ENCODE measurements around the gene FSTL5. TPM values are rescaled to one million over a fixed set of nuclear protein-coding genes. Genes with fewer than 3 reads are reported as not detected.

FSTL5 gene
- total RNA-seq, 4 donors from 2014 or later, result 0.33 to 0.52 (median 0.40) TPM

GRCh38 chr4:161595230-161595771, 568.5 kb downstream of the FSTL5 start:
- TF ChIP-seq POLR2A (IDR thresholded peaks at IDR 0.05; ENCODE audit: low read depth) (no peak), EP300 (IDR thresholded peaks at IDR 0.05) (no peak), POLR2AphosphoS5 (IDR thresholded peaks at IDR 0.05) (no peak), CTCF (IDR thresholded peaks at IDR 0.05) (no peak)
- intact Hi-C loops (cut with DNase I), result no loop called here
- Histone ChIP-seq H3K4me1 (no peaks in the 10 kb centered on the region), H3K9me3 (no peaks in the 10 kb centered on the region), H3K36me3 (no peaks in the 10 kb centered on the region), H3K27ac (replicated peaks in 1 of 4) (no peak overlapping the region), H3K4me3 (no peak overlapping the region), H3K27me3 (no peaks in the 10 kb centered on the region)
- 84% methylated on average over 2 of the region's 2 CpGs for WGBS
- DNase-seq (ENCODE audit: extremely low spot score), result no peak

GRCh38 chr4:161585011-161585410, 578.8 kb downstream of the FSTL5 start:
- Histone ChIP-seq H3K27me3 (no peaks in the 10 kb centered on the region), H3K36me3 (no peaks in the 10 kb centered on the region), H3K4me1 (peaks cover 0 to 4% (median 0%) of the 10 kb centered on the region in 4 donors), H3K27ac (replicated peaks in 1 of 4) (no peak overlapping the region), H3K9me3 (no peaks in the 10 kb centered on the region), H3K4me3 (no peak overlapping the region)
- no peak for TF ChIP-seq POLR2A (IDR thresholded peaks at IDR 0.05; ENCODE audit: low read depth)
- WGBS, result 82% methylated on average over 6 of the region's 6 CpGs
- intact Hi-C loops (cut with DNase I), result no loop called here
- no peak for DNase-seq (ENCODE audit: extremely low spot score)

- intact Hi-C loops (cut with DNase I), result no loop called here
- Histone ChIP-seq H3K4me3 (no peak overlapping the region), H3K36me3 (no peaks in the 10 kb centered on the region), H3K27me3 (no peaks in the 10 kb centered on the region), H3K4me1 (peaks cover 0 to 4% (median 0%) of the 10 kb centered on the region in 4 donors), H3K9me3 (no peaks in the 10 kb centered on the region), H3K27ac (replicated peaks in 1 of 4) (no peak overlapping the region)
- DNase-seq (ENCODE audit: extremely low spot score), result no peak
- no peak for TF ChIP-seq POLR2A (IDR thresholded peaks at IDR 0.05; ENCODE audit: low read depth)
- TF ChIP-seq EP300 (IDR thresholded peaks at IDR 0.05), result no peak
- no peak for TF ChIP-seq CTCF (IDR thresholded peaks at IDR 0.05)
- no peak for TF ChIP-seq POLR2AphosphoS5 (IDR thresholded peaks at IDR 0.05)
Measured at GRCh38 chr4:161583549-161583948, 580.3 kb downstream of the FSTL5 start.

- intact Hi-C loops (cut with DNase I), result no loop called here
- no peaks in the 10 kb centered on the region for H3K36me3 ChIP-seq
- H3K4me1 ChIP-seq, result peaks cover 0 to 4% (median 0%) of the 10 kb centered on the region in 4 donors
- WGBS, result 64% methylated on average over 7 of the region's 7 CpGs
- TF ChIP-seq POLR2AphosphoS5 (IDR thresholded peaks at IDR 0.05) (no peak), CTCF (IDR thresholded peaks at IDR 0.05) (no peak), EP300 (IDR thresholded peaks at IDR 0.05) (no peak), POLR2A (IDR thresholded peaks at IDR 0.05; ENCODE audit: low read depth) (no peak)
- DNase-seq (ENCODE audit: extremely low spot score), result no peak
- no peaks in the 10 kb centered on the region for H3K9me3 ChIP-seq
- H3K4me3 ChIP-seq, result no peak overlapping the region
- no peak overlapping the region for H3K27ac ChIP-seq (replicated peaks in 1 of 4)
- no peaks in the 10 kb centered on the region for H3K27me3 ChIP-seq
Measured at GRCh38 chr4:161581262-161582230, 582.3 kb downstream of the FSTL5 start.

- Histone ChIP-seq H3K27me3 (no peaks in the 10 kb centered on the region), H3K4me3 (no peak overlapping the region), H3K9me3 (no peaks in the 10 kb centered on the region), H3K4me1 (peaks cover 0 to 4% (median 0%) of the 10 kb centered on the region in 4 donors), H3K36me3 (no peaks in the 10 kb centered on the region), H3K27ac (replicated peaks in 1 of 4) (no peak overlapping the region)
- 40% methylated on average over 6 of the region's 6 CpGs for WGBS
- TF ChIP-seq EP300 (IDR thresholded peaks at IDR 0.05), result no peak
- TF ChIP-seq CTCF (IDR thresholded peaks at IDR 0.05), result no peak
- TF ChIP-seq POLR2A (IDR thresholded peaks at IDR 0.05; ENCODE audit: low read depth), result no peak
- no peak for TF ChIP-seq POLR2AphosphoS5 (IDR thresholded peaks at IDR 0.05)
- intact Hi-C loops (cut with DNase I), result no loop called here
- DNase-seq (ENCODE audit: extremely low spot score), result no peak
Measured at GRCh38 chr4:161577579-161578301, 586.1 kb downstream of the FSTL5 start.
